ENCODE data around the gene DNMT1.
A peak's percentile ranks its signal among the peaks of the same experiment; 100 is the strongest.

DNMT1 gene

DNA sequence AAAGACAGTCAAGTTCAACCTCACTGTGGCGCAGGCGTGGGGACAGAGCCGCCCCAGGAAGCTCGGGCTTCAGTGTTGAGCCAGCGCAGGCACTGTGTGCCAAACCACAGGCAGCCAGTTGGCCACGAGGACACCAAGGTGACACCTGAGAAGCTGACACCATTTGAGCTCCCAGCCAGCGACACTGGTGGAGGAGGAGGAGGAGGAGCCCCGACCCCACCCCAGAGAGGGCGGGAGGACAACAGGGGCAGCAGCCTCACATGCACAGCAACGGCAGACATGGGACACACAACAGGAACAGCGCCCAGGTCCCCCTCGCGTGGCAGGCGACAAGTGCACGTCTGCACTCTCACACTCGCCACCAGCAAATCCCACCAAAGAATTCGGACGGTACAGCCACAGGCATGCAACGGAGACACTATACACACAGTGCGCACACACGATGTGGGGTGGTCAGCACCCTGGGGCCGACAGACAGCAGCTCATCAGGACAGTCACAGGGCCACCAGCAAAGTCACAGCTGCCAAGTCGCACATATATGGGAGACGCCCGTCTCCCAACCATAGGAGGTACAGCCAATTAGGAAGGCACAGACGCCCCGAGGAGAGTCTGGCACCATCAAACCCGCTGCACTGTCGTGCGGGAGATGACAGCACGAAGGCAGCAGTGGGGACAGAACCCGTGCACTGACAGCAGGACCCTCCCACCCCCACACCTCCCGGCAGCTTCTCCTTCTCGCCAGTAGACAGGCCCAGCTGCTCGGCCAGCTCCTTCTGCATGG lies 78.5 kb downstream of the DNMT1 start:
- DNase-seq (ENCODE audit: low read depth), result no peak

DNA sequence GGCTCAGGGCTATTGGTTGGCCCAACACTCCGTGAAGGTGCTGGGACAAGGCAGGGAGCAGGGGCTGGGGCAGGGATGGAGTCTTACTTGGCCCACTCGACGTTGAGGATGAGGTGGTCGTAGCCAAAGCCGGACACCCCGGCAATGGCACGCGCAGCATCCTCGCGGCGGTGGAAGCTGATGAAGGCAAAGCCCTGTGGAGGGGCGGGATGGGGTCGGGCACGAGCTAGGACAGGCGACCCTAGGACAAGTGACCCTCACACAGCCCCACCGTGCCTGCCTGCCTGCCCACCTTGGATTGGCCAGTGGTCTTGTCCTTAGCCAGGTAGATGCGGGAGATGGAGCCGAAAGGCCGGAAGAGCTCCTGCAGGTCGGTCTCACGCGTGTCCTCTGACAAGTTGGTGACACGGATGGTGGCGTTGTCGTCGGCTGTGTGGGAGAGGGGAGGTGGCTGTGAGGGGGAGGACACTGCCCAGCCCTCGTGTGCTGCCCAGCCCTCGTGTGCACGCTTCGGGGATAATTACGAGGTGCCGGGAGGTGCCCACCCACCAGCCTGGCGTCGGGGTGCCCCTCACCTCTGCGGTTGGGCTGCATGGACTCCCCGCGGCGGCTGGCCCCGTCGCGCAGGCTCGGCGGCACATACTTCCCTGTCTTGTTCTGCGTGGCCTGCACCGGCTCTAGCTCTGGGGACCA lies 79.2 kb downstream of the DNMT1 start:
- no peak for DNase-seq (ENCODE audit: low read depth)
- TF ChIP-seq, protein P1, sequence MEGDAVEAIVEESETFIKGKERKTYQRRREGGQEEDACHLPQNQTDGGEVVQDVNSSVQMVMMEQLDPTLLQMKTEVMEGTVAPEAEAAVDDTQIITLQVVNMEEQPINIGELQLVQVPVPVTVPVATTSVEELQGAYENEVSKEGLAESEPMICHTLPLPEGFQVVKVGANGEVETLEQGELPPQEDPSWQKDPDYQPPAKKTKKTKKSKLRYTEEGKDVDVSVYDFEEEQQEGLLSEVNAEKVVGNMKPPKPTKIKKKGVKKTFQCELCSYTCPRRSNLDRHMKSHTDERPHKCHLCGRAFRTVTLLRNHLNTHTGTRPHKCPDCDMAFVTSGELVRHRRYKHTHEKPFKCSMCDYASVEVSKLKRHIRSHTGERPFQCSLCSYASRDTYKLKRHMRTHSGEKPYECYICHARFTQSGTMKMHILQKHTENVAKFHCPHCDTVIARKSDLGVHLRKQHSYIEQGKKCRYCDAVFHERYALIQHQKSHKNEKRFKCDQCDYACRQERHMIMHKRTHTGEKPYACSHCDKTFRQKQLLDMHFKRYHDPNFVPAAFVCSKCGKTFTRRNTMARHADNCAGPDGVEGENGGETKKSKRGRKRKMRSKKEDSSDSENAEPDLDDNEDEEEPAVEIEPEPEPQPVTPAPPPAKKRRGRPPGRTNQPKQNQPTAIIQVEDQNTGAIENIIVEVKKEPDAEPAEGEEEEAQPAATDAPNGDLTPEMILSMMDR (IDR thresholded peaks at IDR 0.05; ENCODE audit: control insufficient read depth, extremely low read depth, insufficient read depth), result no peak
- H3K4me3 ChIP-seq (ENCODE audit: low read depth, low read length), result no peak overlapping the region

More for the DNA sequence above, 78.5 kb downstream of the DNMT1 start:
- no peak overlapping the region for H3K4me3 ChIP-seq (ENCODE audit: low read depth, low read length)
- TF ChIP-seq, protein P1 (IDR thresholded peaks at IDR 0.05; ENCODE audit: control insufficient read depth, extremely low read depth, insufficient read depth), result no peak

DNA sequence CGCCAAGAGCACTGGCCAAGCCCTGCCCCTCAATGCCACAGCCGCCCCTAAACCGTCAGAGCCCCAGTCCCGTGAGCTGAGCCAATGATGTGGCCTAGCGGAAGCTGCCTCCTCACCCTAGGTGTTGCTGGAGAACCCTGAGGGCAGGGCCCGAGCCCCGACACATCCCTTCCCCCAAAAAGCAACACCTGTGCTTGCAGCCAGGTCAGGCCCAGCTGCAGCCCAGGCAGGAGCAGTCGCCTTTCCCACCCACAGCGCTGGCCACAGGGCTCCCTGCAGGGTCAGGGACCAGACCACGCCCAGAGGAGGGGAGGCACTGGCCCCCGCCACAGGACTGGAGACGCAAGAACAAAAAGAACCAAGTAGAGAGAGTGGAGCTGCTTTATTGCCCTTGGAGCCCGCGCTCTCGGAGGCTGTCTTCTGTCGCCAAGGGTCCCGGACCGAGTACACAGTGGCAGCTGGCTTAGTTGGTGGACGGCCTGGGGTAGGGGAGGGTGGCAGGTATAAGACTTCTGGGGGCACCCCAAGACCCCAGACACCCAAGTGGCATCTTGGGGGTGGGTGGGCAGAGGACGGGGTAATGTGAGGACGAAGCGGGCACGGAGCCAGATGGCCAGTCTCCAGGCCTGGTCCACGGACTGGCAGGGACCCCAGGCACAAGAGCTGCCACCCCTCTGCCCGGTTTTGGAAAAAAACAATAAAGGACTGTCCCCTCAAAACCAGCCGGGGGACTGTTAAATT lies 79.9 kb downstream of the DNMT1 start:
- TF ChIP-seq, protein P1 (IDR thresholded peaks at IDR 0.05; ENCODE audit: control insufficient read depth, extremely low read depth, insufficient read depth), result no peak
- H3K4me3 ChIP-seq (ENCODE audit: low read depth, low read length), result no peak overlapping the region
- DNase-seq (ENCODE audit: low read depth), result no peak

DNA sequence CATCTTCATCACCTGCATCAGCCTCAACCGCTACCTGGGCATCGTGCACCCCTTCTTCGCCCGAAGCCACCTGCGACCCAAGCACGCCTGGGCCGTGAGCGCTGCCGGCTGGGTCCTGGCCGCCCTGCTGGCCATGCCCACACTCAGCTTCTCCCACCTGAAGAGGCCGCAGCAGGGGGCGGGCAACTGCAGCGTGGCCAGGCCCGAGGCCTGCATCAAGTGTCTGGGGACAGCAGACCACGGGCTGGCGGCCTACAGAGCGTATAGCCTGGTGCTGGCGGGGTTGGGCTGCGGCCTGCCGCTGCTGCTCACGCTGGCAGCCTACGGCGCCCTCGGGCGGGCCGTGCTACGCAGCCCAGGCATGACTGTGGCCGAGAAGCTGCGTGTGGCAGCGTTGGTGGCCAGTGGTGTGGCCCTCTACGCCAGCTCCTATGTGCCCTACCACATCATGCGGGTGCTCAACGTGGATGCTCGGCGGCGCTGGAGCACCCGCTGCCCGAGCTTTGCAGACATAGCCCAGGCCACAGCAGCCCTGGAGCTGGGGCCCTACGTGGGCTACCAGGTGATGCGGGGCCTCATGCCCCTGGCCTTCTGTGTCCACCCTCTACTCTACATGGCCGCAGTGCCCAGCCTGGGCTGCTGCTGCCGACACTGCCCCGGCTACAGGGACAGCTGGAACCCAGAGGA lies 80.6 kb downstream of the DNMT1 start:
- no peak overlapping the region for H3K4me3 ChIP-seq (ENCODE audit: low read depth, low read length)
- DNase-seq (ENCODE audit: low read depth), result no peak
- TF ChIP-seq, protein P1 (IDR thresholded peaks at IDR 0.05; ENCODE audit: control insufficient read depth, extremely low read depth, insufficient read depth), result no peak

DNA sequence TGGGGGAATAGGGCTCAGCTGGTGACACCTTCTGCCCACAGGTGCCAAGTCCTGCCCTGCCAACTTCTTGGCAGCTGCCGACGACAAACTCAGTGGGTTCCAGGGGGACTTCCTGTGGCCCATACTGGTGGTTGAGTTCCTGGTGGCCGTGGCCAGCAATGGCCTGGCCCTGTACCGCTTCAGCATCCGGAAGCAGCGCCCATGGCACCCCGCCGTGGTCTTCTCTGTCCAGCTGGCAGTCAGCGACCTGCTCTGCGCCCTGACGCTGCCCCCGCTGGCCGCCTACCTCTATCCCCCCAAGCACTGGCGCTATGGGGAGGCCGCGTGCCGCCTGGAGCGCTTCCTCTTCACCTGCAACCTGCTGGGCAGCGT lies 81.2 kb downstream of the DNMT1 start:
- TF ChIP-seq, protein P1 (IDR thresholded peaks at IDR 0.05; ENCODE audit: control insufficient read depth, extremely low read depth, insufficient read depth), result no peak
- no peak for DNase-seq (ENCODE audit: low read depth)
- H3K4me3 ChIP-seq (ENCODE audit: low read depth, low read length), result no peak overlapping the region

DNA sequence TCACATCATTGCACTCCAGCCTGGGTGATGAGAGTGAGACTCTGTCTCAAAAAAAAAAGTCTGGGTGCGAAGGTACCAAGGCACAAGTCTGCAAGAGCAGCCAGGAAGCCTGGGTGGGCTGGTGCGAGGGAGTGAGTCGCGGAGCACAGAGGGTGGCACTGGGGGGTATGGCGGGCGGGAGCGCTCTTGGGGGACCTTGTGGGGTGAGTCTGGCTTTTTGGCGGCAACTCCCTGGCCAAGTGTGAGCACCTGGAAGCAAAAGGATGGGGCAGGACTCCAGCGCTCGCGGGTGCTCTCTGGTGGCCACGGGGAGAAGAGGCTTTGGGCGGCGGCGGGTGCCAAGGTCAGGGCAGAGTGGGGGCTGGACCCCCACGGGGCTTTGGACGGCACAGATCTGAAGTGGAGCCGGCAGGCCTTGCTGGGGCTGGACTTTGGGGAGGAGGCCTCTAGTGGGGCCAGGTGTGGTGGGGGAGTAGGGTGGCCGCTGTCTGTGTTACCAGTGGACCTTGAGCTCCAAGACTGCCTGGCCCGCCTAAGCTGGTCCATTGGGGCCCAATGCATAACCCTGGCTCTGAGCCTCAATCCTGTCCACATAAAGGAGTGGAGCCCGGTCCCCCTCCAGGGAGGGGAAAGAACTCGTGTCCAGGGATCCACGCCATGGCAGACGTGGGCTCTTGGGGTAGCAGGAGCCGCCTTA lies 81.7 kb downstream of the DNMT1 start:
- TF ChIP-seq, protein P1 (IDR thresholded peaks at IDR 0.05; ENCODE audit: control insufficient read depth, extremely low read depth, insufficient read depth), result peak; percentile 62
- no peak overlapping the region for H3K4me3 ChIP-seq (ENCODE audit: low read depth, low read length)
- DNase-seq (ENCODE audit: low read depth), result no peak
